ENCODE data around the gene ETV3. TPM values are rescaled to one million over a fixed set of nuclear protein-coding genes. Genes with fewer than 3 reads are reported as not detected.

ETV3 gene
- total RNA-seq, 4 donors from 2014 or later: 81.2 to 117 (median 91.0) TPM

DNA sequence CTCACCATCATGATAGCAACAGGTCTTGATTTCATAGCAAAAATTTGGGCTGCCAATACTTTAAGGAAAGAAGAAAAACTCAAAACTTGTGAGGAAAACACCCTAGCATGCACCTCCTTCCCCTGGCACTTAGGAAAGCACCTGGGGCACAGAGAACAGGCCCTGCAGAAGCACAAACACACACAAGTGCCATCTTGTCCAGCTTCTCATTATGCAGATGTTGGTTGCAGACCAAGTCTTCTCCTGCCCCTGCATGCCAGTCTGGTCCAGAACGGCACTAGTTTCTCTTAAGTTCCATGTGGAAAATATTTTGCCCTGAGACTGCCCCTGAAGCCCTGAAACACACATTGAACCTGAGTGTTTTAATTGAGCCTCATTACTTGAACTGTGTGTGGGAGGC, 6.3 kb upstream of the ETV3 start:
- DNase-seq (ENCODE audit: low spot score in 2 of 2): peak in 1 of 2 donors; percentile 59
- 47 to 52% methylated on average over 1 of the region's 1 CpG for WGBS, 2 donors
- H3K4me3 ChIP-seq (ENCODE audit: low read depth, poor library complexity, severe bottlenecking): no peak overlapping the region
- intact Hi-C loops (cut with DNase I; ENCODE audit: low total_unique reads): no loop called here
- TF ChIP-seq, protein P1, sequence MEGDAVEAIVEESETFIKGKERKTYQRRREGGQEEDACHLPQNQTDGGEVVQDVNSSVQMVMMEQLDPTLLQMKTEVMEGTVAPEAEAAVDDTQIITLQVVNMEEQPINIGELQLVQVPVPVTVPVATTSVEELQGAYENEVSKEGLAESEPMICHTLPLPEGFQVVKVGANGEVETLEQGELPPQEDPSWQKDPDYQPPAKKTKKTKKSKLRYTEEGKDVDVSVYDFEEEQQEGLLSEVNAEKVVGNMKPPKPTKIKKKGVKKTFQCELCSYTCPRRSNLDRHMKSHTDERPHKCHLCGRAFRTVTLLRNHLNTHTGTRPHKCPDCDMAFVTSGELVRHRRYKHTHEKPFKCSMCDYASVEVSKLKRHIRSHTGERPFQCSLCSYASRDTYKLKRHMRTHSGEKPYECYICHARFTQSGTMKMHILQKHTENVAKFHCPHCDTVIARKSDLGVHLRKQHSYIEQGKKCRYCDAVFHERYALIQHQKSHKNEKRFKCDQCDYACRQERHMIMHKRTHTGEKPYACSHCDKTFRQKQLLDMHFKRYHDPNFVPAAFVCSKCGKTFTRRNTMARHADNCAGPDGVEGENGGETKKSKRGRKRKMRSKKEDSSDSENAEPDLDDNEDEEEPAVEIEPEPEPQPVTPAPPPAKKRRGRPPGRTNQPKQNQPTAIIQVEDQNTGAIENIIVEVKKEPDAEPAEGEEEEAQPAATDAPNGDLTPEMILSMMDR (IDR thresholded peaks at IDR 0.05): no peak
- TF ChIP-seq POLR2A (IDR thresholded peaks at IDR 0.05): no peak

DNA sequence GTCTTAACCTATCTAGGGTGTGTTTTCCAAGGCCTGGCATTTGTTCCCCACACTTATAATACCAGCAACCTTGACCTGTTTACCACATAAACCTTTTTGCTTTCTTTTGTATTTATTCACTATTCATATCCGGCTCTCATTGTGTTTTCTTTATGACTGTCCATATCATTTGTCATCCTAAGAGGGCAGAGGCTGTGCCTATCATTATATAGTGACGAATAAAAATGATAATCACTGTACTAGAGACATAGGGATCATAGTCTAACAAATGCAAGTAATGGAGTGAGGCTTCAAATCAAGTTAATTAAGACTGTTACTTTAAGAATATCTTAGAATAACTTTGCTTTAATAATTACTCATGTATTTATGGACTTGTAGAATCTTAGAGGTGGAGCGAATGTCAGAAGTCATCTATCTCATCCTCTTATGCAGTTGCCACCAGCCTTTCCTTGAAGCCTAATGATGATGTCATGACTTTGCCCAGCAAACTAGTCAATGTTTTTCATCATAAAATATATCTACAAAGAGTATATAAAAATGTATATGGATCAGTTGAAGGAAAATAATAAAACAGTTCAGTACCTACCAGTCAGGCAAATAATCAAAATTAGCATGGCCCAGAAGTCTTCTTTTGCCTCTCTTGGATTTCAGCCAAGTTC, 4.7 kb upstream of the ETV3 start:
- no peak for DNase-seq (ENCODE audit: low spot score in 2 of 2)
- WGBS, 2 donors: 58 to 67% methylated on average over 3 of the region's 3 CpGs
- intact Hi-C loops (cut with DNase I; ENCODE audit: low total_unique reads): no loop called here
- TF ChIP-seq, protein P1 (IDR thresholded peaks at IDR 0.05): no peak
- no peak for TF ChIP-seq POLR2A (IDR thresholded peaks at IDR 0.05)
- H3K4me3 ChIP-seq (ENCODE audit: low read depth, poor library complexity, severe bottlenecking): no peak overlapping the region

GRCh38 chr1:157142201-157142600, 4.0 kb upstream of the ETV3 start:
- 58 to 77% methylated on average over 2 of the region's 2 CpGs for WGBS, 2 donors
- intact Hi-C loops (cut with DNase I; ENCODE audit: low total_unique reads): no loop called here
- no peak for TF ChIP-seq POLR2A (IDR thresholded peaks at IDR 0.05)
- TF ChIP-seq, protein P1 (IDR thresholded peaks at IDR 0.05): no peak
- no peak for DNase-seq (ENCODE audit: low spot score in 2 of 2)
- H3K4me3 ChIP-seq (ENCODE audit: low read depth, poor library complexity, severe bottlenecking): no peak overlapping the region

DNA sequence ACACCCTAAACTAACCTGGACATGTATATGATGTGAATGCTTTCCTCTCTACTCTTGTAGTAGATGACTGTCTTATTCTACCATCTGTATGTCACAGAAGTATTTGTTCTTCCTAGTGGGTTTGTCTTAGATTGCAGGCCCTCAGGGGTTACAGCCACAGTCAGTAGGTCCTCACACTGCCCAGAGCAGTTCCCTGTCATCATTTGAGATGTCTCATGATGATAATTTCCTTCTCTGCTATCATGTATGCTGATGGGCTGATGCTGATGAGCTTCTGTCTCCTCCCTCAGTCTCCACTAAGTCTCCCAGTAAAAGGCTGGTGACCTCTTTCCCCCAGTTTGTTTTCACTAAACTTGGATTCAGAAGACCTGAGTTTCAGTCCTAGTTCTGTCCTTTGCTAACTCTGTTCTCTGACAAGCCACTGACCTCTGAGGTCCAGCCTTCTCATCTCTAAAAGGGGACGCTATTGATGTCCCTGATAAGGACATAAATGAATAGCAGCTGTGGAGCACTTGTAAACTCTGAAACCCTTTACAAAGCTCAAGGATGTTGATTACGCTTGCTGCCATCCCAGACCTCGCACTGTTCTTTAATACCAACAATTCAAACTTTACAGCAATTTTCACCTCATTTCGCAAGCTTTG, 3.1 kb upstream of the ETV3 start:
- H3K4me3 ChIP-seq (ENCODE audit: low read depth, poor library complexity, severe bottlenecking): no peak overlapping the region
- TF ChIP-seq POLR2A (IDR thresholded peaks at IDR 0.05): no peak
- TF ChIP-seq, protein P1 (IDR thresholded peaks at IDR 0.05): no peak
- intact Hi-C loops (cut with DNase I; ENCODE audit: low total_unique reads): no loop called here
- 80 to 86% methylated on average over 4 of the region's 4 CpGs for WGBS, 2 donors
- no peak for DNase-seq (ENCODE audit: low spot score in 2 of 2)

- 73 to 78% methylated on average over 2 of the region's 2 CpGs for WGBS, 2 donors
- no peak for DNase-seq (ENCODE audit: low spot score in 2 of 2)
- H3K4me3 ChIP-seq (ENCODE audit: low read depth, poor library complexity, severe bottlenecking): no peak overlapping the region
- intact Hi-C loops (cut with DNase I; ENCODE audit: low total_unique reads): no loop called here
- no peak for TF ChIP-seq POLR2A (IDR thresholded peaks at IDR 0.05)
- TF ChIP-seq, protein P1 (IDR thresholded peaks at IDR 0.05): no peak
These were observed 1.9 kb upstream of the ETV3 start for GRCh38 chr1:157140063-157140588.
